ENCODE results near the gene MZT2B. TPM values are rescaled to one million over a fixed set of nuclear protein-coding genes. Genes with fewer than 3 reads are reported as not detected.
"Not testable (repeated sequence)": the region's sequence is repeated elsewhere in the genome, so short reads cannot be mapped to it uniquely, and the experiment has no call there.

Gene MZT2B
- total and polyA plus RNA-seq, 2 donors = 50.4 to 251 TPM

DNA sequence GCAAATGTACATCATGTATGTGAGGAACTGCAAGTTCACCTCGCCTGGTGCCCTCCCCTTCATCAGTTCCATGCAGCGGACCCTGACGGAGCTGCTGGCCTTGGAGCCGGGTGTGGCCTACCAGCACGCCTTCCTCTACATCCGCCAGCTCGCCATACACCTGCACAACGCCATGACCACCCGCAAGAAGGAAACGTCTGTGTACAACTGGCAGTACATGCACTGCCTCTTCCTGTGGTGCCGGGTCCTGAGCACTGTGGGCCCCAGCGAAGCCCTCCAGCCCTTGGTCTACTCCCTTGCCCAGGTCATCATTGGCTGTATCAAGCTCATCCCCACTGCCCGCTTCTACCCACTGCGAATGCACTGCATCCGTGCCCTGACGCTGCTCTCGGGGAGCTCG is 48.3 kb downstream of the MZT2B start:
- H3K4me1 ChIP-seq (ENCODE audit: insufficient read depth); H3K36me3 ChIP-seq (ENCODE audit: insufficient read depth); H3K4me3 ChIP-seq (ENCODE audit: low read depth, low read length); H3K27ac ChIP-seq (ENCODE audit: low read depth); DNase-seq (ENCODE audit: extremely low spot score): not testable (repeated sequence)
- 94% methylated on average over 18 of the region's 18 CpGs for WGBS

- DNase-seq (ENCODE audit: extremely low spot score); H3K4me1 ChIP-seq (ENCODE audit: insufficient read depth); H3K36me3 ChIP-seq (ENCODE audit: insufficient read depth); H3K27ac ChIP-seq (ENCODE audit: low read depth); H3K4me3 ChIP-seq (ENCODE audit: low read depth, low read length): not testable (repeated sequence)
- WGBS = 91% methylated on average over 15 of the region's 15 CpGs
Observed at GRCh38 chr2:130230907-130231306, 48.8 kb downstream of the MZT2B start.

DNA sequence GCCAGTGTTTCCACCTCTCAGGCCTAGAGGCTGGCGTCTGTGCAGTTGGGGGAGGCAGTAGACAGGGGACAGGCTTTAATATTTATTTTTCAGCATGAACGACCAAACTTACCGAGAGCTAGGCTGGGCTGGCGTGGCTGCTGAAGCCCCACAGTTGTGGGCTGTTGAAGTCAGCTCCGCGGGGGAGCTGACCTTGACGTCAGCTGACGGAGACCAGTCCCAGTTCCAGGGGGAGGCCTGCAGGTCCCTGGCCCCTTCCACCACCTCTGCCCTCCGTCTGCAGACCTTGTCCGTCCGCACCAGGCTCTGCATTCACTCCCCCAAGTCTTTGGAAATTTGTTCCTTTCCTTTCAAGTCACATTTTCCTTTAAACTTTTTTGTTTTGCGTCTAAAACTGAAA is 49.6 kb downstream of the MZT2B start:
- no peaks in the 10 kb centered on the region for H3K4me1 ChIP-seq (ENCODE audit: insufficient read depth)
- H3K4me3 ChIP-seq (ENCODE audit: low read depth, low read length) = no peak overlapping the region
- WGBS = 79% methylated on average over 12 of the region's 12 CpGs
- H3K36me3 ChIP-seq (ENCODE audit: insufficient read depth) = no peaks in the 10 kb centered on the region
- DNase-seq (ENCODE audit: extremely low spot score) = no peak
- H3K27ac ChIP-seq (ENCODE audit: low read depth) = no peak overlapping the region

DNA sequence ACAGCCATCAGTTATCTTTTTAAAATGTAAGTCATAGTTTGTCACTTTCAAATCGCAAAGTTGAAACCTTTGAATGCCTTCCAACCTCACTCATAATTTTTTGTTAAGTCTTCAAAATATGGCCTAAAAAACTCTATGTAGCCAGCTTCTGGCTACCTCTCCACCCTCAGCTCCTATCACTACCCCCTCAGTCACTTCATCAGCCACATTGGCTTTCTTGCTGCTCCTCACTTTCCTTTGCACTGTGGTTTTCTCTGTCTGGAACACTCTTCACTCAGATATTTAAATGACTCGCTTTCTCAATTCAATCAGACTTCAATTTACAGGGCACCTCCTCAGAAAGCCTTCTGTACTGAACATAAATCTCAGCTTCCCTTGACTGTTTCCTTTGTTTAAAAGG is 51.0 kb downstream of the MZT2B start:
- not testable (repeated sequence) for H3K36me3 ChIP-seq (ENCODE audit: insufficient read depth); H3K4me1 ChIP-seq (ENCODE audit: insufficient read depth); H3K27ac ChIP-seq (ENCODE audit: low read depth); H3K4me3 ChIP-seq (ENCODE audit: low read depth, low read length); DNase-seq (ENCODE audit: extremely low spot score)
- 90% methylated on average over 2 of the region's 2 CpGs for WGBS

DNA sequence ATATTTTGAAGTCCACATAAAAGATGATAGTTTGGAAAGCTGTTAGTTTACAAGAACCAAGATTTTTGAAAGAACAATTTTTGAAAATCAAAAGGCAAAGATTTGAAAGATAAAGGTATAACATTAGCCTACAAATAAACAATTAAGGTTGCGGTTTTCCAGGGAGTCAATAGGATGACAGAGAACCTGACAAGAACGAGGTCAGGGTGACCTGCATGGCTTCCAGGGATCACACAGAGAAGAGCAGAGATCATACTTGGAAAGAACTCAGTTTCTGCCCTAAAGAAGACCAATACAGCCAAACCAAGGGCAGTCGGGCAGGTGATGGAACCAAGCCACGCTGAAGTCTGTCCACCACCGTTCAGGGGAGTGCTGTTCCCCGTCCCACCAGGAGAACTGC is 57.5 kb downstream of the MZT2B start:
- 66% methylated on average over 6 of the region's 6 CpGs for WGBS
- H3K27ac ChIP-seq (ENCODE audit: low read depth); H3K36me3 ChIP-seq (ENCODE audit: insufficient read depth); H3K4me1 ChIP-seq (ENCODE audit: insufficient read depth); DNase-seq (ENCODE audit: extremely low spot score); H3K4me3 ChIP-seq (ENCODE audit: low read depth, low read length): not testable (repeated sequence)

Other genes with a start within 250 kb of the MZT2B start
- gene RAB6C, start 202.6 kb upstream of the MZT2B start, total RNA-seq = 0.11 TPM
- 0.08 TPM for gene RAB6C, start 202.6 kb upstream of the MZT2B start, polyA plus RNA-seq
- gene POTEF, start 53.0 kb upstream of the MZT2B start, total RNA-seq = not detected
- gene POTEF, start 53.0 kb upstream of the MZT2B start, polyA plus RNA-seq = not detected
- gene CCDC74B, start 37.1 kb upstream of the MZT2B start, total RNA-seq = 5.2 TPM
- 8.1 TPM for gene CCDC74B, start 37.1 kb upstream of the MZT2B start, polyA plus RNA-seq
- 15.6 TPM for gene SMPD4, start 660 bp upstream of the MZT2B start, total RNA-seq
- gene SMPD4, start 660 bp upstream of the MZT2B start, polyA plus RNA-seq = 40.8 TPM
- gene TUBA3E, start 16.2 kb downstream of the MZT2B start, total RNA-seq = not detected
- gene TUBA3E, start 16.2 kb downstream of the MZT2B start, polyA plus RNA-seq = not detected
- 22.3 TPM for gene IMP4, start 160.6 kb downstream of the MZT2B start, total RNA-seq
- gene IMP4, start 160.6 kb downstream of the MZT2B start, polyA plus RNA-seq = 102 TPM
- 28.6 TPM for gene PTPN18, start 173.8 kb downstream of the MZT2B start, total RNA-seq
- gene PTPN18, start 173.8 kb downstream of the MZT2B start, polyA plus RNA-seq = 42.4 TPM